IMR-90 (cell line): ENCODE results near the gene NPIPB6. TPM values are rescaled to one million over a fixed set of nuclear protein-coding genes. Genes with fewer than 3 reads are reported as not detected.
A peak's percentile ranks its signal among the peaks of the same experiment; 100 is the strongest.
"Not testable (repeated sequence)": the region's sequence is repeated elsewhere in the genome, so short reads cannot be mapped to it uniquely, and the experiment has no call there.

Source experiments
- ATAC-seq: fragments of 200-7000 bp; cut with Tn5 transposase; 2 replicates; pipeline ENCODE4 v1.9.1; 2020; ENCODE audit warnings: low read depth, mild to moderate bottlenecking, moderate library complexity
- BruUV-seq: library from RNA; stranded (reverse); fragments of 400-500 nt; replicated peaks from 2 replicates; lab custom pipeline; 2021; lab: Mats Ljungman, UMichigan
- CTCF ChIA-PET: fragments of 300-600 bp; formaldehyde crosslinking; extraction: SDS; loops from one replicate; lab custom pipeline; 2021; ENCODE audit warnings: antibody characterized with exemption; lab: Yijun Ruan, JAX
- POLR2A ChIA-PET: fragments of 300-600 bp; sonication (Branson Sonifier 250); formaldehyde crosslinking; loops from one replicate; lab custom pipeline; 2022; ENCODE audit warnings: antibody characterized with exemption; ENCODE audit not compliant: unreplicated experiment; lab: Charles Lee
- DNase-seq: peaks from one replicate; pipeline ENCODE4 v3.0.0; 2013
- H2AFZ ChIP-seq: replicated peaks from 2 replicates; pipeline ENCODE3; 2013; ENCODE audit warnings: low read length, mild to moderate bottlenecking; ENCODE audit not compliant: poor library complexity
- H2AK5ac ChIP-seq: 2 replicates; pipeline ENCODE4 v1.6.1; 2013; ENCODE audit warnings: low read depth, low read length, inconsistent platforms
- H2AK9ac ChIP-seq: replicated peaks from 2 replicates; pipeline ENCODE3; 2013; ENCODE audit warnings: mild to moderate bottlenecking, low read depth, low read length, moderate library complexity; ENCODE audit not compliant: poor library complexity
- H2BK120ac ChIP-seq: 2 replicates; pipeline ENCODE4 v1.6.1; 2013; ENCODE audit warnings: low read depth, low read length, inconsistent platforms
- H2BK15ac ChIP-seq: 3 replicates; pipeline ENCODE4 v1.6.1; 2013; ENCODE audit warnings: low read depth, low read length, inconsistent platforms
- H2BK20ac ChIP-seq: 2 replicates; pipeline ENCODE4 v1.6.1; 2013; ENCODE audit warnings: low read depth, mild to moderate bottlenecking, inconsistent platforms, low read length, moderate library complexity
- H2BK5ac ChIP-seq: 2 replicates; pipeline ENCODE4 v1.6.1; 2013; ENCODE audit warnings: mild to moderate bottlenecking, low read depth, low read length, inconsistent platforms; ENCODE audit not compliant: poor library complexity, severe bottlenecking
- H3K14ac ChIP-seq: replicated peaks from 2 replicates; pipeline ENCODE4 v1.6.1; 2013; ENCODE audit warnings: low read depth, low read length, inconsistent platforms
- H3K18ac ChIP-seq: 2 replicates; pipeline ENCODE4 v1.6.1; 2013; ENCODE audit warnings: low read depth, low read length, control low read depth
- H3K23ac ChIP-seq: 2 replicates; pipeline ENCODE4 v1.6.1; 2013; ENCODE audit warnings: low read depth, low read length, inconsistent platforms
- H3K27ac ChIP-seq: 2 replicates; pipeline ENCODE4 v1.5.1; 2013; ENCODE audit warnings: mild to moderate bottlenecking, control low read depth, low read length; ENCODE audit not compliant: insufficient read depth
- H3K27me3 ChIP-seq: 2 replicates; pipeline ENCODE4 v1.6.1; 2013; ENCODE audit warnings: low read length; ENCODE audit not compliant: control insufficient read depth, insufficient read depth
- H3K36me3 ChIP-seq: 2 replicates; pipeline ENCODE4 v1.6.1; 2013; ENCODE audit warnings: low read length, mixed read lengths; ENCODE audit not compliant: control insufficient read depth, insufficient read depth
- H3K4ac ChIP-seq: 2 replicates; pipeline ENCODE4 v1.6.1; 2013; ENCODE audit warnings: low read depth, low read length, inconsistent platforms
- H3K4me1 ChIP-seq: 2 replicates; pipeline ENCODE4 v1.6.1; 2013; ENCODE audit warnings: low read length, mixed read lengths; ENCODE audit not compliant: control insufficient read depth, insufficient read depth
- H3K4me2 ChIP-seq: 2 replicates; pipeline ENCODE4 v1.6.1; 2013; ENCODE audit warnings: low read depth, mild to moderate bottlenecking, control low read depth, low read length, moderate library complexity
- H3K4me3 ChIP-seq: 2 replicates; pipeline ENCODE4 v1.5.1; 2013; ENCODE audit warnings: low read depth, mild to moderate bottlenecking, control low read depth, low read length, moderate library complexity; ENCODE audit not compliant: insufficient read depth
- H3K56ac ChIP-seq: 2 replicates; pipeline ENCODE4 v1.6.1; 2013; ENCODE audit warnings: low read length, inconsistent platforms; ENCODE audit not compliant: insufficient read depth; ENCODE audit errors: extremely low read depth
- H3K79me1 ChIP-seq, 2 experiments: 2 replicates each; pipeline ENCODE4 v1.6.1; 2013; ENCODE audit warnings: low read length in 2 of 2, inconsistent platforms in 1 of 2, low read depth in 1 of 2
- H3K9ac ChIP-seq: 2 replicates; pipeline ENCODE4 v1.6.1; 2013; ENCODE audit warnings: low read depth, low read length, control low read depth
- H3K9me1 ChIP-seq: 2 replicates; pipeline ENCODE4 v1.6.1; 2013; ENCODE audit warnings: low read length, inconsistent platforms; ENCODE audit not compliant: insufficient read depth
- H3K9me3 ChIP-seq: 2 replicates; pipeline ENCODE4 v1.6.1; 2013; ENCODE audit warnings: low read length; ENCODE audit not compliant: control insufficient read depth, insufficient read depth
- H4K20me1 ChIP-seq: 2 replicates; pipeline ENCODE4 v1.6.1; 2013; ENCODE audit warnings: low read length, inconsistent platforms; ENCODE audit not compliant: insufficient read depth
- H4K5ac ChIP-seq: 2 replicates; pipeline ENCODE4 v1.6.1; 2013; ENCODE audit warnings: mild to moderate bottlenecking, low read depth, low read length, control low read depth
- H4K8ac ChIP-seq, 2 experiments: 2 replicates each; pipeline ENCODE4 v1.6.1; 2013; ENCODE audit warnings: low read depth in 2 of 2, low read length in 2 of 2, control low read depth in 1 of 2, inconsistent platforms in 1 of 2
- H4K91ac ChIP-seq: 2 replicates; pipeline ENCODE4 v1.6.1; 2013; ENCODE audit warnings: low read depth, low read length, inconsistent platforms; ENCODE audit not compliant: insufficient read depth
- WGBS, 2 experiments: methylation state at CpG; one replicate each; pipeline versions ENCODE4 v1.1.5 to v1.1.7; 2013; ENCODE audit warnings: missing lambda C conversion rate in 2 of 2; ENCODE audit not compliant: insufficient read length in 1 of 2; ENCODE audit errors: extremely low coverage in 2 of 2; 5-methylcytosine and 5-hydroxymethylcytosine counted together
- dilution Hi-C: fragments of 300-500 bp; cut with HindIII; formaldehyde crosslinking; loops from one replicate; pipeline ENCODE4 v1.14.3; 2018; ENCODE audit warnings: low sequenced_read_pairs; ENCODE audit not compliant: unreplicated experiment
- in situ Hi-C: fragments of 300-500 bp; cut with MboI; formaldehyde crosslinking; loops from 3 replicates; pipeline ENCODE4 v1.14.3; 2019; ENCODE audit warnings: low sequenced_read_pairs, inconsistent platforms, mixed read lengths
- intact Hi-C: fragments of 100-400 bp; cut with micrococcal nuclease; formaldehyde crosslinking; loops from 2 replicates; pipeline ENCODE4 v1.10.0; 2022
- polyA plus RNA-seq, 3 experiments: library from polyadenylated mRNA; depleted of rRNA; stranded (reverse); fragments of >200 nt; gene quantifications; 2 replicates each; pipeline ENCODE4 v1.2.3, GENCODE V29; 2012; ENCODE audit warnings: low replicate concordance in 1 of 3
- total RNA-seq: library from RNA; depleted of rRNA; stranded (reverse); fragments of >200 nt; gene quantifications from 2 replicates; pipeline ENCODE4 v1.2.3, GENCODE V29; 2012

NPIPB6 gene
- total and polyA plus RNA-seq, 2 of the 4 experiments (the other 2 are of a cell fraction) = 0.18 to 0.19 TPM

DNA sequence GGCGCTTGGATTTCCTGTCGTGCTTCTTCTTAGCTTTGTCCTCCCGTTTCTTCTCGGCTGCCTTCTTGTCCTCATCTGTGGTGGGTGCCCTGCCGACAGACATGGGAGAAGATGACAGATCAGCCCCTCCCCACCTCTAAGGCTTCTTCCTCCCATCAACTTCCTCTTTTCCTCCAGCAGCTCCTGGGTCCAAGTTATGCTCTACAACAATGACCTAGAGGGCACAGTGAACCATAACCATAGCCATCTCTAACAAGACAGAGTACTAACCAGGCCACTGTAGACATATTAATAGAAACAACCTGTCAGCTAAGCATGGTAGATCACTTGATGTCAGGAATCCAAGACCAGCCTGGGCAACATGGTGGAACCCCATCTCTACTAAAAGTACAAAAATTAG is 28.7 kb upstream of the NPIPB6 start:
- H2AK5ac ChIP-seq, BruUV-seq, H3K4me2 ChIP-seq, H3K9me3 ChIP-seq, ATAC-seq, DNase-seq, H2BK5ac ChIP-seq, H3K27ac ChIP-seq, H2BK120ac ChIP-seq, POLR2A ChIA-PET, H2BK20ac ChIP-seq, H4K8ac ChIP-seq, H3K4ac ChIP-seq, H2AFZ ChIP-seq, CTCF ChIA-PET, H4K5ac ChIP-seq, H3K18ac ChIP-seq, H4K20me1 ChIP-seq, H3K4me1 ChIP-seq, H4K91ac ChIP-seq, H3K36me3 ChIP-seq, H3K14ac ChIP-seq, H3K79me1 ChIP-seq, H3K9me1 ChIP-seq, H3K9ac ChIP-seq, H3K23ac ChIP-seq, H3K4me3 ChIP-seq, H2AK9ac ChIP-seq, dilution Hi-C loops, H3K56ac ChIP-seq, H2BK15ac ChIP-seq, H3K27me3 ChIP-seq, in situ Hi-C loops, intact Hi-C loops: not testable (repeated sequence)
- no CpG with 5 or more reads among the region's 5 CpGs for WGBS, 2 experiments

DNA sequence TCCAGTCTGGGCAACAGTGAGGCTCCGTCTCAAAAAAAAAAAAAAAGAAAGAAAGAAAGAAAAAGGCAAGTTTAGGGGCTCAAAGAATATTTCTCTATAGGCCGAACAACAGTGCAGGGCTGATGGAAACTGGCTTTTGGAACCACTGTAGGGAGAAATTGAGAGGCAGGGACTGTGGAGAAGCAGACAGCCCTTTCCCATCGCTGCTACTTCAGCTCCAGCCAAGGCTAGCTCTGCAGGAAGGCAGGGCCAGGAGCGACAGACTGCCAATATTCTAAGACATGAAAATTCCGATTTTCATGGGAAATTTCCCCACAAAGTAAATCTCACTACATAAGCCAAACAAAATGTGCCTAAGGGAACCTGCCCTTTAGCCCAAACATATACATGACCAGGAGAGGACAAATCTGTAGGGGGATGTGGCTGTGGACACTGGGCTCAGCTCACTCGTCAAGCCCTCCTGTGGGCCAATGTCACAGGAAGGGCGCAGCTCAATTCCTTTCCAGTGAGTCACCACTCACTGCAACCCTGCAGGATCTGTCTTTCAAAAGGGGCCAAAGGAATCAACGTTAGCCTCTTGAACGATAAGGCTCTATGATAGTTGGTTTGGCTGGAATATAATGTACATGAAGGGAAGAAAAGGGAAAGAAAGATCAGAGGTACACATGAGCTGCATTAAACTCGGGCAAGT is 19.0 kb upstream of the NPIPB6 start:
- dilution Hi-C loops, H3K9me1 ChIP-seq, H3K23ac ChIP-seq, H3K4me1 ChIP-seq, H3K4me2 ChIP-seq, H2AFZ ChIP-seq, H4K20me1 ChIP-seq, CTCF ChIA-PET, H2AK9ac ChIP-seq, H3K9ac ChIP-seq, H2BK5ac ChIP-seq, H3K36me3 ChIP-seq, in situ Hi-C loops, H2BK15ac ChIP-seq, H2AK5ac ChIP-seq, H2BK20ac ChIP-seq, DNase-seq, H3K4me3 ChIP-seq, H3K9me3 ChIP-seq, H3K79me1 ChIP-seq, H3K56ac ChIP-seq, H3K18ac ChIP-seq, H3K14ac ChIP-seq, POLR2A ChIA-PET, H4K5ac ChIP-seq, H2BK120ac ChIP-seq, H3K4ac ChIP-seq, H4K91ac ChIP-seq, intact Hi-C loops, H4K8ac ChIP-seq, H3K27me3 ChIP-seq, H3K27ac ChIP-seq, BruUV-seq: not testable (repeated sequence)
- no CpG with 5 or more reads among the region's 10 CpGs for WGBS, 2 experiments
- peak; percentile 62 for ATAC-seq
